Fibroblast of skin of left quadriceps (primary cell): ENCODE data around the gene TPRX1.
"Not testable (repeated sequence)": the region's sequence is repeated elsewhere in the genome, so short reads cannot be mapped to it uniquely, and the experiment has no call there.

Source experiments
- DNase-seq, 2 experiments: peaks; one replicate each; pipeline ENCODE4 v3.0.0-alpha.2; 2013; ENCODE audit warnings: low read depth in 2 of 2

TPRX1 gene

GRCh38 chr19:47801270-47801669, 3.1 kb downstream of the TPRX1 start:
- no peak for DNase-seq

- no peak for DNase-seq
Measured at GRCh38 chr19:47798904-47799266, 5.5 kb downstream of the TPRX1 start.

- no peak for DNase-seq
Measured at GRCh38 chr19:47797996-47798903, 6.1 kb downstream of the TPRX1 start.

- no peak for DNase-seq
Measured at GRCh38 chr19:47796785-47797184, 7.6 kb downstream of the TPRX1 start.

GRCh38 chr19:47794526-47794925, 9.8 kb downstream of the TPRX1 start:
- DNase-seq: no peak

GRCh38 chr19:47792616-47793015, 11.7 kb downstream of the TPRX1 start:
- no peak for DNase-seq

GRCh38 chr19:47790398-47790814, 13.9 kb downstream of the TPRX1 start:
- peak in 1 of 2 experiments; percentile 24 for DNase-seq

GRCh38 chr19:47789811-47790210, 14.5 kb downstream of the TPRX1 start:
- not testable (repeated sequence) for DNase-seq

- DNase-seq: not testable (repeated sequence)
Measured at GRCh38 chr19:47787307-47787706, 17.0 kb downstream of the TPRX1 start.

- no peak for DNase-seq
Measured at GRCh38 chr19:47786566-47786965, 17.8 kb downstream of the TPRX1 start.

GRCh38 chr19:47781590-47782262, 22.6 kb downstream of the TPRX1 start:
- DNase-seq: no peak

- DNase-seq: no peak
Measured at GRCh38 chr19:47780215-47780551, 24.2 kb downstream of the TPRX1 start.

GRCh38 chr19:47779524-47780214, 24.7 kb downstream of the TPRX1 start:
- no peak for DNase-seq

GRCh38 chr19:47778954-47779351, 25.4 kb downstream of the TPRX1 start:
- DNase-seq: no peak

- peak; percentile 49 to 52 for DNase-seq
Measured at GRCh38 chr19:47778049-47778953, 26.1 kb downstream of the TPRX1 start, which contains the start of gene SELENOW. Gene SELENOW (plus strand): TSS chr19:47778703. CDS start chr19:47778786, 83 bp downstream.

GRCh38 chr19:47777245-47778048, 26.9 kb downstream of the TPRX1 start:
- not testable (repeated sequence) for DNase-seq

GRCh38 chr19:47776568-47776967, 27.8 kb downstream of the TPRX1 start:
- DNase-seq: no peak

GRCh38 chr19:47771291-47771690, 33.1 kb downstream of the TPRX1 start:
- not testable (repeated sequence) for DNase-seq

- no peak for DNase-seq
Measured at GRCh38 chr19:47769534-47769933, 34.8 kb downstream of the TPRX1 start.

GRCh38 chr19:47768604-47769003, 35.7 kb downstream of the TPRX1 start:
- DNase-seq: no peak
